ENCODE measurements around the gene FGF14. TPM values are rescaled to one million over a fixed set of nuclear protein-coding genes. Genes with fewer than 3 reads are reported as not detected.

FGF14 gene
- polyA plus RNA-seq, 1 of the 3 experiments (the other 2 are of a cell fraction) = 0.20 TPM

- TF ChIP-seq, protein P1, sequence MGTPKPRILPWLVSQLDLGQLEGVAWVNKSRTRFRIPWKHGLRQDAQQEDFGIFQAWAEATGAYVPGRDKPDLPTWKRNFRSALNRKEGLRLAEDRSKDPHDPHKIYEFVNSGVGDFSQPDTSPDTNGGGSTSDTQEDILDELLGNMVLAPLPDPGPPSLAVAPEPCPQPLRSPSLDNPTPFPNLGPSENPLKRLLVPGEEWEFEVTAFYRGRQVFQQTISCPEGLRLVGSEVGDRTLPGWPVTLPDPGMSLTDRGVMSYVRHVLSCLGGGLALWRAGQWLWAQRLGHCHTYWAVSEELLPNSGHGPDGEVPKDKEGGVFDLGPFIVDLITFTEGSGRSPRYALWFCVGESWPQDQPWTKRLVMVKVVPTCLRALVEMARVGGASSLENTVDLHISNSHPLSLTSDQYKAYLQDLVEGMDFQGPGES (IDR thresholded peaks at IDR 0.05; ENCODE audit: low read depth, low read length) = no peak
- TF ChIP-seq TEAD4 (IDR thresholded peaks at IDR 0.05; ENCODE audit: borderline replicate concordance, insufficient read depth) (no peak), TCF12 (IDR thresholded peaks at IDR 0.05) (0 out of 2 replicates have a peak, but pooled peaks have one; percentile 16), JUND (IDR thresholded peaks at IDR 0.05) (no peak), EZH2phosphoT487 (IDR thresholded peaks at IDR 0.05; ENCODE audit: borderline replicate concordance, low read depth) (no peak), GATA2 (CRISPR knock-in tag; IDR thresholded peaks at IDR 0.05) (peak; percentile 72), RAD21 (IDR thresholded peaks at IDR 0.05; ENCODE audit: low read length) (no peak), POLR2AphosphoS5 (IDR thresholded peaks at IDR 0.05; ENCODE audit: low read depth, low read length) (no peak), EP300 (IDR thresholded peaks at IDR 0.05; ENCODE audit: borderline replicate concordance in 1 of 2, low read depth in 1 of 2, low read length in 1 of 2) (peak in 1 of 2 experiments; percentile 91; a peak in 2 of 4 replicates), MXI1 (IDR thresholded peaks at IDR 0.05; ENCODE audit: low read depth, low read length) (peak; percentile 56; the same call in 1 of the 2 replicates), RXRA (IDR thresholded peaks at IDR 0.05; ENCODE audit: borderline replicate concordance, low read depth) (no peak), FOXM1 (IDR thresholded peaks at IDR 0.05; ENCODE audit: low read depth) (no peak), CHD2 (IDR thresholded peaks at IDR 0.05; ENCODE audit: low read length, partially characterized antibody) (no peak), SMC3 (IDR thresholded peaks at IDR 0.05; ENCODE audit: low read depth, low read length) (no peak)
- TF ChIP-seq, protein P2, sequence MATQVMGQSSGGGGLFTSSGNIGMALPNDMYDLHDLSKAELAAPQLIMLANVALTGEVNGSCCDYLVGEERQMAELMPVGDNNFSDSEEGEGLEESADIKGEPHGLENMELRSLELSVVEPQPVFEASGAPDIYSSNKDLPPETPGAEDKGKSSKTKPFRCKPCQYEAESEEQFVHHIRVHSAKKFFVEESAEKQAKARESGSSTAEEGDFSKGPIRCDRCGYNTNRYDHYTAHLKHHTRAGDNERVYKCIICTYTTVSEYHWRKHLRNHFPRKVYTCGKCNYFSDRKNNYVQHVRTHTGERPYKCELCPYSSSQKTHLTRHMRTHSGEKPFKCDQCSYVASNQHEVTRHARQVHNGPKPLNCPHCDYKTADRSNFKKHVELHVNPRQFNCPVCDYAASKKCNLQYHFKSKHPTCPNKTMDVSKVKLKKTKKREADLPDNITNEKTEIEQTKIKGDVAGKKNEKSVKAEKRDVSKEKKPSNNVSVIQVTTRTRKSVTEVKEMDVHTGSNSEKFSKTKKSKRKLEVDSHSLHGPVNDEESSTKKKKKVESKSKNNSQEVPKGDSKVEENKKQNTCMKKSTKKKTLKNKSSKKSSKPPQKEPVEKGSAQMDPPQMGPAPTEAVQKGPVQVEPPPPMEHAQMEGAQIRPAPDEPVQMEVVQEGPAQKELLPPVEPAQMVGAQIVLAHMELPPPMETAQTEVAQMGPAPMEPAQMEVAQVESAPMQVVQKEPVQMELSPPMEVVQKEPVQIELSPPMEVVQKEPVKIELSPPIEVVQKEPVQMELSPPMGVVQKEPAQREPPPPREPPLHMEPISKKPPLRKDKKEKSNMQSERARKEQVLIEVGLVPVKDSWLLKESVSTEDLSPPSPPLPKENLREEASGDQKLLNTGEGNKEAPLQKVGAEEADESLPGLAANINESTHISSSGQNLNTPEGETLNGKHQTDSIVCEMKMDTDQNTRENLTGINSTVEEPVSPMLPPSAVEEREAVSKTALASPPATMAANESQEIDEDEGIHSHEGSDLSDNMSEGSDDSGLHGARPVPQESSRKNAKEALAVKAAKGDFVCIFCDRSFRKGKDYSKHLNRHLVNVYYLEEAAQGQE (IDR thresholded peaks at IDR 0.05; ENCODE audit: low read depth, low read length) = no peak
- TF ChIP-seq, protein P3, sequence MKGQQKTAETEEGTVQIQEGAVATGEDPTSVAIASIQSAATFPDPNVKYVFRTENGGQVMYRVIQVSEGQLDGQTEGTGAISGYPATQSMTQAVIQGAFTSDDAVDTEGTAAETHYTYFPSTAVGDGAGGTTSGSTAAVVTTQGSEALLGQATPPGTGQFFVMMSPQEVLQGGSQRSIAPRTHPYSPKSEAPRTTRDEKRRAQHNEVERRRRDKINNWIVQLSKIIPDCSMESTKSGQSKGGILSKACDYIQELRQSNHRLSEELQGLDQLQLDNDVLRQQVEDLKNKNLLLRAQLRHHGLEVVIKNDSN (IDR thresholded peaks at IDR 0.05; ENCODE audit: borderline replicate concordance, low read depth) = no peak
These were observed 161.7 kb downstream of the FGF14 start (continued) for GRCh38 chr13:102240110-102240509.

DNA sequence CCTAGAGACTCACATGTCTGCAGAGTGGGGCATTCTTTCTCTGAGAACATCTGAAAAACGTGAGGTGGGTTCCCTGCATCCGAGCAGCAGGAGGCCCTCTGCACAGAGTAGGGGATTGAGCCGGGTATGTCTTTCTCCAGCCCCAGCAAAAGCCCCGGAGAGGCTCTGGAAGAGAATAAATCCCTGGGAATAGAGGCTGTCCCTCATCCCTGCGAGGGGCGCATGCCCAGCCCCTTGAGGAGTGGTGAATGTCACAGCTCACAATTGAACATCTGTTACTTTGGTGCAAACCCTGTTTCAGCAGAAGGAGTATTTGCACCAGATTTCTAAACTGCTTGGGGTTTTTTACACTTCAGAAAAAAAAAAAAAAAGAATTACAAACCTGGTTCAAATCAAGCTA, 164.6 kb downstream of the FGF14 start:
- Histone ChIP-seq H3F3A (replicated peaks; ENCODE audit: insufficient read depth) (no peaks in the 10 kb centered on the region), H2AFZ (ENCODE audit: low read depth) (no peak overlapping the region), H3K36me3 (replicated peaks in 1 of 2; ENCODE audit: control insufficient read depth in 1 of 2, insufficient read depth in 2 of 2, low read length in 1 of 2) (no peaks in the 10 kb centered on the region), H3K4me3 (ENCODE audit: low read depth in 2 of 2, low read length in 1 of 2) (no peak overlapping the region), H3K79me2 (ENCODE audit: insufficient read depth) (no peaks in the 10 kb centered on the region), H3K27ac (ENCODE audit: low read depth in 2 of 2, low read length in 1 of 2) (peak overlapping the region in 1 of 2 experiments; percentile 68; a peak in 1 of 4 replicates), H3K27me3 (ENCODE audit: insufficient read depth) (no peaks in the 10 kb centered on the region), H3K9me2 (no peaks in the 10 kb centered on the region), H3K9me3 (no peaks in the 10 kb centered on the region), H4K20me1 (ENCODE audit: insufficient read depth) (no peaks in the 10 kb centered on the region), H3K4me2 (no peak overlapping the region), H3K4me1 (ENCODE audit: control insufficient read depth in 1 of 2, insufficient read depth in 2 of 2, low read depth in 1 of 2, low read length in 1 of 2) (peaks cover 0 to 35% of the 10 kb centered on the region in 2 experiments; a peak in 2 of 4 replicates), H3K9ac (no peak overlapping the region)
- 64% methylated on average over 6 of the region's 6 CpGs for WGBS (ENCODE audit: low lambda C conversion rate)
- ChIA-PET POLR2A (no interaction called here), CTCF (interaction anchor here (1.1 kb wide), 1 partner anchor 319 kb away, joined by 3 read pairs; no protein-coding TSS in a partner anchor)
- no peak for DNase-seq
- TF ChIP-seq, protein P3 (IDR thresholded peaks at IDR 0.05; ENCODE audit: borderline replicate concordance, low read depth) = no peak
- no peak for TF ChIP-seq NFIC (IDR thresholded peaks at IDR 0.05; ENCODE audit: borderline replicate concordance)
- TF ChIP-seq GATA2 (CRISPR knock-in tag; IDR thresholded peaks at IDR 0.05) = no peak
- TF ChIP-seq FOXJ3 (CRISPR knock-in tag; IDR thresholded peaks at IDR 0.05) = no peak

Data from SK-N-SH (cell line).